ENCODE data around the gene NBEAL2. TPM values are rescaled to one million over a fixed set of nuclear protein-coding genes. Genes with fewer than 3 reads are reported as not detected.

The NBEAL2 gene
- total RNA-seq, 1 donor = 3.5 TPM

DNA sequence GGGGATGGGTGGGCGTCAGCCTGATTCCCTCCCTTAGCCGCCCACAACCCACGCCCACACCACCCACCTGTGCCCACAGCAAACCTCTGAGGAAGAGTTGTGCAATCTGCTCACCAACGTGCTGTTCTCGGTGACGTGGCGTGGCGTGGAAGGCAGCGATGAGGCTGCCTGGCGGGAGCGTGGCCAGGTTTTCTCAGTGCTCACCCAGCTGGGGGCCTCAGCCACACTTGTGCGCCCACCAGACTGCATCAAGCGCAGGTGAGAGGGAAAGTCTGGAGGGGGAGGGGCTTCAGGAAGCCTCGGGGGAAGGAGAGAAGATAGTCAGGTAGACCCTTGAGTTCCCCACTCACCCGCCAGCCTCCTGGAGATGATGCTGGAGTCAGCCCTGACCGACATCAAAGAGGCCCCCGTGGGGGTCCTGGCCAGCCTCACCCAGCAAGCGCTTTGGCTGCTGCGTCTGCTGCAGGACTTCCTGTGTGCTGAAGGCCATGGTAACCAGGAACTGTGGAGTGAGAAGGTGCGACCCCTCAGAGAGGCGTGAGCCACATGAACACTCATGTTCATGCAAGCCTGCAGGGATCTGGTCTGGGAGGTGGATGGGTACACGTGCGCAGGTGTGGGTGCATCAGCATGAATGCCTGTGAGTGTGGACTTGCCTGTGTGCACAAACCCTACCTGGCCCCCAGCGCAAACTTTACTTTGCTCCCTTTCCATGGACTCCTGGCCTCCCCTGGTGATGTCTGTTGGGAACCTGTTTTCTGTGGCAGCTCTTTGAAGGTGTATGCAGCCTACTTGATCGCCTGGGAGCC lies 21.7 kb downstream of the NBEAL2 start:
- no peak for DNase-seq (ENCODE audit: low read depth)
- H3K4me3 ChIP-seq (ENCODE audit: low read depth, low read length) = no peak overlapping the region
- TF ChIP-seq, protein P1, sequence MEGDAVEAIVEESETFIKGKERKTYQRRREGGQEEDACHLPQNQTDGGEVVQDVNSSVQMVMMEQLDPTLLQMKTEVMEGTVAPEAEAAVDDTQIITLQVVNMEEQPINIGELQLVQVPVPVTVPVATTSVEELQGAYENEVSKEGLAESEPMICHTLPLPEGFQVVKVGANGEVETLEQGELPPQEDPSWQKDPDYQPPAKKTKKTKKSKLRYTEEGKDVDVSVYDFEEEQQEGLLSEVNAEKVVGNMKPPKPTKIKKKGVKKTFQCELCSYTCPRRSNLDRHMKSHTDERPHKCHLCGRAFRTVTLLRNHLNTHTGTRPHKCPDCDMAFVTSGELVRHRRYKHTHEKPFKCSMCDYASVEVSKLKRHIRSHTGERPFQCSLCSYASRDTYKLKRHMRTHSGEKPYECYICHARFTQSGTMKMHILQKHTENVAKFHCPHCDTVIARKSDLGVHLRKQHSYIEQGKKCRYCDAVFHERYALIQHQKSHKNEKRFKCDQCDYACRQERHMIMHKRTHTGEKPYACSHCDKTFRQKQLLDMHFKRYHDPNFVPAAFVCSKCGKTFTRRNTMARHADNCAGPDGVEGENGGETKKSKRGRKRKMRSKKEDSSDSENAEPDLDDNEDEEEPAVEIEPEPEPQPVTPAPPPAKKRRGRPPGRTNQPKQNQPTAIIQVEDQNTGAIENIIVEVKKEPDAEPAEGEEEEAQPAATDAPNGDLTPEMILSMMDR (IDR thresholded peaks at IDR 0.05; ENCODE audit: insufficient read depth, low read depth, low read length) = no peak

DNA sequence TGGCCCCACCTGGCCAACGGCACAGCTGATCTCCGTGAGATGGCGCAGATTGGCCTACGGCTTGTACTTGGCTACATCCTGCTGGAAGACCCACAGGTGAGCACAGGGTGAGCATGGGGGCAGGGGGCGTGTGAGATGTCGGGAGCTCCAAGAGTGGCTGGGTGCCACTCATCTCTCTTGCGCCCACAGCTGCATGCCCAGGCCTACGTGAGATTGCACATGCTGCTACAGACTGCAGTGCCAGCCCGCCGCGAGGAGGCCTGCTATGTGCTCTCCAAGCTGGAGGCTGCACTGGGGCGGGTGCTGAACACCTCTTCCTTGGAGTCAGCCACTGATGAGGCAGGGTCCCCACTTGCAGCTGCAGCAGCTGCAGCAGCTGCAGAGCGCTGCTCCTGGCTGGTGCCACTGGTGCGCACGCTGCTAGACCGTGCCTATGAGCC lies 22.3 kb downstream of the NBEAL2 start:
- TF ChIP-seq, protein P1 (IDR thresholded peaks at IDR 0.05; ENCODE audit: insufficient read depth, low read depth, low read length) = no peak
- H3K4me3 ChIP-seq (ENCODE audit: low read depth, low read length) = no peak overlapping the region
- DNase-seq (ENCODE audit: low read depth) = no peak

DNA sequence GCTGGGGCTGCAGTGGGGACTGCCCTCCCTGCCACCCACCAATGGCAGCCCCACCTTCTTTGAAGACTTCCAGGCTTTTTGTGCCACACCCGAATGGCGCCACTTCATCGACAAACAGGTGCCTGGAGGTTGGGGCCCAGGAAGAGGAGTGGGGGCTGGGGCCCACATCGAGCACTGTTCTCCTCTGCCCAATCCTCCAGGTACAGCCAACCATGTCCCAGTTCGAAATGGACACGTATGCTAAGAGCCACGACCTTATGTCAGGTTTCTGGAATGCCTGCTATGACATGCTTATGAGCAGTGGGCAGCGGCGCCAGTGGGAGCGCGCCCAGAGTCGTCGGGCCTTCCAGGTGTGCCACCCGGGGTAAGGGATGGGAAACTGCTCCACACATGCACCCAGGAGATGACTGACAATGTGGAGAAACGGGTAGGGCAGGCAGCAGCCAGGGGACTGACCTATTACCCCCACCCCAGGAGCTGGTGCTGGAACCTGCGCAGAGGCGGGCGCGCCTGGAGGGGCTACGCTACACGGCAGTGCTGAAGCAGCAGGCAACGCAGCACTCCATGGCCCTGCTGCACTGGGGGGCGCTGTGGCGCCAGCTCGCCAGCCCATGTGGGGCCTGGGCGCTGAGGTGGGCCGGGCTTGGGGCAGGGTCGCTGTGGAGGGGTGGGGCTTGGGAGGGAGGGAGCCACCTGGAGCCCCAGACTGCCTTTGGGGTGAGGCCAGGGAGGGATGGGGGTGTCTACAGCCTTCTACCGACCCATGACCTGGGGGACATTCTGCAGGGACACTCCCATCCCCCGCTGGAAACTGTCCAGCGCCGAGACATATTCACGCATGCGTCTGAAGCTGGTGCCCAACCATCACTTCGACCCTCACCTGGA lies 22.9 kb downstream of the NBEAL2 start:
- TF ChIP-seq, protein P1 (IDR thresholded peaks at IDR 0.05; ENCODE audit: insufficient read depth, low read depth, low read length) = no peak
- no peak overlapping the region for H3K4me3 ChIP-seq (ENCODE audit: low read depth, low read length)
- DNase-seq (ENCODE audit: low read depth) = no peak

DNA sequence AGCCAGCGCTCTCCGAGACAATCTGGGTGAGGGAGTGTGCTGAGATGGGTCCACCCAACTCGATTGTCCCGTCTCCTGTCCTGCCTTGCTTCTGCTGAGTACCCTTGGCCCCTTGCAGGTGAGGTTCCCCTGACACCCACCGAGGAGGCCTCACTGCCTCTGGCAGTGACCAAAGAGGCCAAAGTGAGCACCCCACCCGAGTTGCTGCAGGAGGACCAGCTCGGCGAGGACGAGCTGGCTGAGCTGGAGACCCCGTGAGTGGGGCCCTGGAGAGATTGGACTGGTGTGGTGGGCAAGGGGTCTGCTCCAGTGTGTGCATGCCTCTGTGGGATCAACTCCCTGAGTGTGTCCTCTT lies 23.6 kb downstream of the NBEAL2 start:
- TF ChIP-seq, protein P1 (IDR thresholded peaks at IDR 0.05; ENCODE audit: insufficient read depth, low read depth, low read length) = no peak
- DNase-seq (ENCODE audit: low read depth) = no peak
- no peak overlapping the region for H3K4me3 ChIP-seq (ENCODE audit: low read depth, low read length)

DNA sequence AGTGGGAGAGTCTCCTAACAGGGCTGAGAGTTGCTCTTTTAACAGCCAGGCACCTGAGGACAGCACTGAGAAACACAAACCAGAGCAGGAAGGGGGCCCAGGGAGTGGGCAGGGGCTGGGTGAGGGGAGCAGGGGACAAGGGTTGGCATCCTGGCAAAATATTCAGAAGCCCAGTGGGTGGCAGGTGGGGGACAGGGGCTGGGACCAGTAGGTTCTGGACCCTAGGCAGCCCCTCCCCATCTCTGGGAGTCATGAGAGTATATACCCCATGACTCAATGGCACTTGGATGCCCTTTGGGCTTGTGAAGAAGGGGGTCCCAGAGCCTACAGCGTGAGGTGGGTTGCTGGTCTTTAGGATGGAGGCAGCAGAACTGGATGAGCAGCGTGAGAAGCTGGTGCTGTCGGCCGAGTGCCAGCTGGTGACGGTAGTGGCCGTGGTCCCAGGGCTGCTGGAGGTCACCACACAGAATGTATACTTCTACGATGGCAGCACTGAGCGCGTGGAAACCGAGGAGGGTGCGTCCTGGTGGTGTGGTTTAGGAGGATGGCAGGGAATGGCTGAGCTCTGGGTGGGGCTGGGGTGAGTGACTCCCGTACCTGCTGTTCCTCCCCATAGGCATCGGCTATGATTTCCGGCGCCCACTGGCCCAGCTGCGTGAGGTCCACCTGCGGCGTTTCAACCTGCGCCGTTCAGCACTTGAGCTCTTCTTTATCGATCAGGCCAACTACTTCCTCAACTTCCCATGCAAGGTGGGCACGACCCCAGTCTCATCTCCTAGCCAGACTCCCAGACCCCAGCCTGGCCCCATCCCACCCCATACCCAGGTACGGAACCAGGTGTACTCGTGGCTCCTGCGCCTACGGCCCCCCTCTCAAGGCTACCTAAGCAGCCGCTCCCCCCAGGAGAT lies 24.2 kb downstream of the NBEAL2 start:
- DNase-seq (ENCODE audit: low read depth) = no peak
- TF ChIP-seq, protein P1 (IDR thresholded peaks at IDR 0.05; ENCODE audit: insufficient read depth, low read depth, low read length) = no peak
- no peak overlapping the region for H3K4me3 ChIP-seq (ENCODE audit: low read depth, low read length)
